GM21360 (cell line): ENCODE measurements around the gene SEPTIN5.
"Not testable (repeated sequence)": the region's sequence is repeated elsewhere in the genome, so short reads cannot be mapped to it uniquely, and the experiment has no call there.

Source experiments
- ATAC-seq: cut with Tn5 transposase; IDR thresholded peaks from one replicate; pipeline ENCODE4 v1.9.1; 2021; ENCODE audit warnings: mild to moderate bottlenecking, moderate library complexity; ENCODE audit not compliant: unreplicated experiment

SEPTIN5 gene

GRCh38 chr22:19680287-19680881, 33.9 kb upstream of the SEPTIN5 start:
- no peak for ATAC-seq

- no peak for ATAC-seq
Observed at GRCh38 chr22:19680911-19681862, 33.1 kb upstream of the SEPTIN5 start.

DNA sequence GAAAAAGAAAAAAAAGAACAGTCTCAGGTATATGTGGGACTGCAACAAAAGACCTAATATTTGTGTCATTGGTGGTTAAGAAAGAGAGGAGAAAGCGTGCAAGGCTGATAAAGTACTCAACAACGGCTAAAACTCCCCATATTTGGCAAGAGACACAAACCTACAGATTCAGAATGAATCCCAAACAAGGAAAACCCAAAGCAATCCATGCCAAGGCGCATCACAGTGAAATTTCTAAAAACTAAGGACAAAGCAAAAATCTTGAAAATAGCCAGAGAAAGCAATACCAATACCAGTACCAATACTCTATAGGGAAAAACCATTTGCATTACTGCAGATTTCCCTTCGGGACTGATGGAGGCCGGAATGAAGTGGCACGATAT, 32.4 kb upstream of the SEPTIN5 start:
- ATAC-seq, result no peak

DNA sequence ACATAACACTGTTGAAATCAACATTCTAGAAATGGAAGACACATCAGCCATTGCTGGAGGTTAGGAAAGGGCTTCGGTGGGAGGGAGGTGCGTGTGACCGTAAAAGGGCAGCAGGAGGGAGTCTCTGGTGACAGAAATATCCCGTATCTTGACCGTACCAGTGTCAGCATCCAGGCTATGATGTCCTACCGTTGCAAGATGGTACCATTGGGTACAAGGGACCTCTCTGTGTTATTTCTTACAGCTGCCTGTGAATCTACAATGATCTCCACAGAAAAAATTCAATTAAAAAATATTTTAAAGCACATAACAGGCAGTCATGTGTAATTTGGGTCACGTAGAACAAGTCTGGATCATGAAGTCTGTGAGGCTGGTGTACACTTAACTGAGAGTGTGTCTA, 27.4 kb upstream of the SEPTIN5 start:
- no peak for ATAC-seq

DNA sequence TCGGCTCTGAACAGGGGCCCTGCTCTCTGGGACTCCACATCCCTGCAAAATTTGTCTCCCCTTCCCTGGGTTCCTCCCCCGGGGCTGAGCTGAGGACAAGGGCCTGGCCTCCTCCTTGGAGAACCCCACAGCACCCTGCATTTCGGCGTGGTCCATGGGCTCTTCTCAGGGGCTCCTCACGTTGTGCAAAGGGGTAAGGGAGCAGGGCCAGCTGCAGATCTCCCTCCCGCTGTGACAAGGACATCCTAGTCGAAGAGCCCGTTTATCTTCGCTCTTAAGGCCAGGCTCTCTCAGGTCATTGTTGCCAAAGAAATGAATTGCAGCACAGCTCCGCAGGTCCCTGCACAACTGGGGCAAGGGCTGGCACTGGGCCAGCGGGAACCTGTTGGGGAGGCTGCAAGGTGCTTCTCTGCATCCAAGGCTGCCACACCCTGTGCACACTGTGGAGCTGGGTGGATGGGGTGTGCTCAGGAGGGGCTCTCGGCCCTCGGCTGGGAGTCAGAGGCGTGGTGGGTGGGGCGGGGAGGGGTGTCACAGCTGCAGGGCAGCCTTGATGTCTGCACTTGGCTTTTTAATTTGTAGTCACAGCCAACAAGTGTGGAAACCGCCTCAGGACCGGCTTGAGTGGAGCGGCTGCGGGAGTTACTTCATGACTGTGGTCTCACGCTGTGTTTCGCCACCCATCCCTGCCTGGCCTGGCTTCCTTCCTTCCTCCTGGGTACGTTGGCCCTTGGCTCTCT, 26.6 kb upstream of the SEPTIN5 start:
- ATAC-seq, result no peak

- no peak for ATAC-seq
Observed at GRCh38 chr22:19688301-19689290, 25.7 kb upstream of the SEPTIN5 start.

DNA sequence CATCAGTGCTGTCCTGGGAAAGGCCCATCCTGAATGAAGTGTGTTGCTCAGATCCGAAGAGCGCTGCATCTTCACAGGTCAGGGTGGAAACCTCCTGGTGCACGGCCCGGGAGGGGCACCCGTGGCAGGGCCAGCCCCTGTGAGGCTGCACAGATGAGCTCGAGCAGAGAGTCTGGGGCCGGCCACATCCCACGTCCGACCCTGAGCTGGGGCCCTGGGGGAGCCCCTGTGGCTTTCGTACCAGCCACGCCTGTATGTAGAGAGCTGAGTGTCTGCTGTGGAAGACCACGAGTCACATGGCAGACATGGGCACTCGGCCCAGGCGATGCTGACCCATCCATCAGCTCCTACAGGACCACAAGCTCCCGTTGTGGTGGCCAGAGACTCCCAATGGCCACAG, 24.9 kb upstream of the SEPTIN5 start:
- no peak for ATAC-seq

DNA sequence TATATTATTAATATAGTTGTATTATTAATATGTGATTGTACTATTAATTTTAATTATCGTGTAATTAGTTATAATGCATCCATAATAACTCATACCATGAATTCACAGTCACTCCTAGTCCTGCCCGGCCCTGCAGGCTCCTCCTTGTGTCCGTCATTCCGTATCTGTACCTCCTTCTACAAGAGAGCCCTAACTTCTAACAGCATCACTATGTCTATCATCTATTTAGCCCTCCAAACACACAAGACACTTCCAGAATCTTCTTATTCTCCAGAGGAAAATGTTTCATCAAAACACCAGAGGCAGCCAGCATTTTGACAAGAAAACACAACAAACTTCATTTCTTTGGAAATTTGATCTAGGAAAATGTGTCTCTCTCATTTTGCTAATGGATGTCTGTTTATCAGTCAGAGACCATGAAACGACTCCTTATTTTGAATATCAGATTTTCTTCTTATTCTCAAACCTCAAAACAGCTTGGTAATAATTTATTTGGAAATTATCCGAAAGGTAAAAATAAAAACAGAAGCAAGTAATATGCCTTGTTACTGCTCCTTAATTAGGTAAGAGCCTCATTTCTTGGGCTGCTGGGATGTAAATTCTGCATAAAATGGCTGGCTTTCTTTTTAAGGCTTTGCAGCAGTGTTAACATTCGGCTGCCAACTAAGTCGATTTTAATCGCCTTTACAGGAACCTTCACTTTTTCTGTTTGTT, 23.1 kb upstream of the SEPTIN5 start:
- ATAC-seq, result no peak

DNA sequence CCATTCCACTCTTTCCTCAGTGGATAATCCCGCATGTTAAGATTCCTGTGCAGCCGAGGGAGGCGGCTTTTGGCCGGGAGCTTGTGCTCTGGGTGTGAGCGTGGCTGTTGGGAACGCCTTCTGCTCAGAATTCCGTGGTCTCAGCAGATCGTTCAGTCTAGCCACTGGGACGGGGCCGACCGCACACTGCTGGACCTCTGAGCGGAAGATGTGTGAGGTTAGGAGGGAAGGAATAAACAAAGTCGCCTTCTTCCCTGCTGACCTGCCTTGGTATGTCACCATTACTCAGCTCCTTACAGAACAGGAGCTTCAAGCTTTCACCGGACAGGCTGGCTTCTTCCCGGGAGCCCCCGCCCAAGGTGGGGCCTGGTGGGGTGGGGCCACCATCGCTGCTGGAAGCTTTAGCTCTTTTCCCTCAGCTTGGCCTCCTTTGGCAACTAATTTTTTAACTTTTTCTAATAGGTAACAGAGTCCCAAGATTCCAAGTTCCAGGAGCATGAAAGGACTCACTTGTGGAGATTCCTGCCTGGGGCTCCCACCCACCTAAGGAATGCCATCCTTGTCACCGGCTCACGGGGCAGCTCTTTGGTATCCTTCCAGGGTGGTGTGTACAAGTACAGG, 22.5 kb upstream of the SEPTIN5 start:
- no peak for ATAC-seq

GRCh38 chr22:19693581-19693980, 20.7 kb upstream of the SEPTIN5 start:
- ATAC-seq, result no peak

DNA sequence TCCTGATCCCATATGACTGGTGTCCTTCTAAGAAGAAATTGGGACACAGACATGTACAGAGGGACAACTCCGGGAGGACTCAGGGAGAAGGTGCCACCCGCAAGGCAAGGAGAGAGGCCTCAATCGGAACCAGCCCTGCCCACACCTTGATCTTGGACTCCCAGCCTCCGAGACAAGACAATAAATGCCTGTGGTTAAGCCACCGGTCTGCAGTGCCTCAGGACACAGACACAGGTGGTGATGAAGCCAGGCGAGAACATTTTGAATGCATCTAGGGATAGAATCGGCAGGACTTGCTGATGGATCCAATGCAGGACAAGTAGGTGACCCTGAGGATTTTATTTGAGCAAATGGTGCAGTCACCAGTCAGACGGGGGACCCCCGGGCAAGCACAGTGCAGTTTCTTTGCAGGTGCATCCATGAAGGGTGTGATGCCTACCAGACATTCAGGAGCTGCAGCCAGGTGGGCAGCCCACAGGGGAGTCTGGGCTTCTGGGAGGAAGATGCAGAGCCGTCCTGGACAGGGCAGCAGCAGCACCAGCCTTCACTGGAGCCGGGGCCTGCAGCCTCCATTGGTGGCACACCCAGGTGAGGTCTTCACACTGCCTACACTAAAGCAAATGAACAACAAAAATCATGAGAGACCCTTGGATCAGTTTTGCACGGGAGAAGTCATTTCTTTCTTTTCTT, 20.2 kb upstream of the SEPTIN5 start:
- no peak for ATAC-seq

DNA sequence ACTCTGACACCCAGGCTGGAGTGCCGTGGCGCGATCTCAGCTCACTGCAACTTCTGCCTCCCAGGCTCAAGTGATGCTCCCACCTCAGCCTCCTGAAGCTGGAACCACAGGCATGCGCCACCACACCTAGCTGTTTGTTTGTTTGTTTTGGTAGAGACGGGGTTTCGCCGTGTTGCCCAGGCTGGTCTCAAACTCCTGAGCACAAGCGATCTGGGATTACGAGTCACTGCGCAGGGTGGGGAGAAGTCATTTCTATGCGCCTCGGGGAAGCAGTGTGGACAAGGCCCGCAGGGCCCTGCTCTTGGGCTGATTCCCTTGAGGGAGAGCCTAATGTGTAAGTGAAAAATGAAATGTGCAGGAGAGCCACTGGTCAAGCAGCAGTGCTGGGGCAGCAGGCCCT, 19.6 kb upstream of the SEPTIN5 start:
- ATAC-seq, result no peak

DNA sequence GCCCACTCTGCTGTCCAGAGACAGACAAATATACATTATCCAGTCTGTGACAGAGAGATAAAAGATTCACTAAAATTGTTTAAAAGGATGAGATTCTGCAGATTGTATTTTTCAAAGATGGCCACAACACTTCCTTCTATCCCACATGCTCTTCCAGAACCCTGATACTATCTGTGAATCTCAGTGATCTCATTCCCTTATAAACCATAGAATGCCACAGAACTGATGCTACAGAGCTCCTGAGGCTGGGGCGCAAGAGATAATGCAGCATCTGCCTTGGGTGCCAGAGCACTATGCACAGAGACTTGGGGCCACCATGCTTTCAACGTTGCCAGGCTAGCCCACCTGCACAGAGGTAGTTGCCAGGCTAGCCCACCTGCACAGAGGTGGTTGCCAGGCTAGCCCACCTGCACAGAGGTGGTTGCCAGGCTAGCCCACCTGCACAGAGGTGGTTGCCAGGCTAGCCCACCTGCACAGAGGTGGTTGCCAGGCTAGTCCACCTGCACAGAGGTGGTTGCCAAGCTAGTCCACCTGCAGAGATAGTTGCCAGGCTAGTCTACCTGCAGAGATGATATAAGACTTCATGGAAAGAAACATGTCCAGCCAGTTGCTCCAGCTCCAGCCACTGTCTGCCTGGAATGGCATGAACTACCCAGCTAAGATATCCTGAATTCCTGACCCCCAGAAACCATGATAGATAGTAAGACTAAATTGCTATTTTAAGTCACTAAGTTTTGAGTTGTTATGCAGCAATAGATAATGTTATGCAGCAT, 17.6 kb upstream of the SEPTIN5 start:
- no peak for ATAC-seq

DNA sequence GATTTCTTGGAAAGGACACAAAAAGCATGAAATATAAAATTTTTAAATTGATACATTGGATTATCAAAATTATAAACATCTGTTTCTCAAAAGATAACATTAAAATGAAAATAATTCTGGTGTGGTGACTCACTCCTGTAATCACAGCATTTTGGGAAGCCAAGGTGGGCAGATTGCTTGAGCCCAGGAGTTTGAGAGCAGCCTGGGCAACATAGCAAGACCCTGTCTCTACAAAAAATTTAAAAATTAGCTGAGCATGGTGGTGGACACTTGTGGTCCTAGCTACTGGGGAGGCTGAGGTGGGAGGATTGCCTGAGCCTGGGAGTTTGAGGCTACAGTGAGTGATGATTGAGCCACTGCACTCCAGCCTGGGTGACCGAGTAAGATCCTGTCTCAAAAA, 16.4 kb upstream of the SEPTIN5 start:
- ATAC-seq, result not testable (repeated sequence)

GRCh38 chr22:19700790-19701419, 13.4 kb upstream of the SEPTIN5 start:
- no peak for ATAC-seq

DNA sequence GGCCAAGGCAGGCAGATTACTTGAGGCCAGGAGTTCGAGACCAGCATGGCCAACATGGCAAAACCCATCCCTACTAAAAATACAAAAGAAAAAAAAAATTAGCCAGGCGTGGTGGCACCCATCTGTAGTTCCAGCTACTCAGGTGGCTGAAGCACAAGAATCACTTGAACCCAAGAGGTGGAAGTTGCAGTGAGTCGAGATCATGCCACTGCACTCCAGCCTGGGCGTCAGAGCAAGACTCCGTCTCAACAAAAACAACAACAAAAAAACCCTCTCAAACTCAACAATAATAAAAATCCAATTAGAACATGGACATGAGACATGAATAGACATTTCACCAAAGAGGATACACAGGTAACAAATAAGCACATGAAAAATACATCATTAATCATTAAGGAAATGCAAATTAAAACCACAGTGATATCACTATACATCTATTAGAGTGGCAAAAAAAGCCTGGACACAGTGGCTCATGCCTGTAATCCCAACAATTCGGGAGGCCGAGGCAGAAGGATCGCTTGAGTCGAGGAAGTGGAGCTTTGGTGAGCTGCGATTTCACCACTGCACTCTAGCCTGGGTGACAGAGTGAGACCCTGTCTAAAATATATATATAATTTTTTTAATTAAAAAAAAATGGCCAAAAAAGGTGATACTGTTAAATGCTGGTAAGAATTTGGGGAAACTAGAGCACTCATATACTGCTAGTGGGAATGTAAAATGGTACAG, 12.7 kb upstream of the SEPTIN5 start:
- no peak for ATAC-seq

GRCh38 chr22:19703869-19704268, 10.4 kb upstream of the SEPTIN5 start:
- ATAC-seq, result no peak
